NCI-H345 treated with DMSO at 0.1 percent for 48 hours (cell line): Measurements from ENCODE around the gene ZNF682.
"Not testable (repeated sequence)": the region's sequence is repeated elsewhere in the genome, so short reads cannot be mapped to it uniquely, and the experiment has no call there.

Experiments
- DNase-seq: peaks from one replicate; lab custom pipeline; 2025; ENCODE audit not compliant: unreplicated experiment; lab: John Stamatoyannopoulos, UW

The ZNF682 gene

DNA sequence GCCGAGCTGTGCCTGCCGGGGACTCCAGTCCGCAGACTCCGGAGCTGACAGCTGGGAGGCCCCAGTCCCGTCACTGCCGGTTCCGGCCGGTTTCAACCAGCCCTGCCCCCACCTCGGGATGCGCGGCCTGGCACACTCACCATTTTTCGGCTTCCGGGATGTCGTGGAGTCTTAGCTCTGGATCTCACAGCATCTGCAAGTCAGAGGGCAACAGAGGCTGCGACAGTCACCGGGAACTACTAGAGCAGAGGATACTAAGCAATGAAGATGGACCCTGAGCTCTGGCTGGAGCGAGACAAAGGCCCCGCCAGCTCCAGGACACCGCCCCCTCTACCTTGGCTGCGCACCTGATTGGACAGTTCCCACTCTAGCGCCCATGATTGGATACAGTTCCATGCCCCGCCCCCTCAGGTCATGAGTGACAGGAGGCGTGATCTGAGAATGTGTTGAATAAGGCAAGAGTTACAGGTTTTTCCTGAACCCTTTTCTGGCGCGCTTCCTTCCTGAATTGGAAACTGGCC, at the start of gene ZNF682:
TSS of gene ZNF682 (minus strand) at position 303 of the 521 bp plus-strand sequence. CDS start at position 143, 160 bp downstream.
- peak; percentile 10 for DNase-seq

DNA sequence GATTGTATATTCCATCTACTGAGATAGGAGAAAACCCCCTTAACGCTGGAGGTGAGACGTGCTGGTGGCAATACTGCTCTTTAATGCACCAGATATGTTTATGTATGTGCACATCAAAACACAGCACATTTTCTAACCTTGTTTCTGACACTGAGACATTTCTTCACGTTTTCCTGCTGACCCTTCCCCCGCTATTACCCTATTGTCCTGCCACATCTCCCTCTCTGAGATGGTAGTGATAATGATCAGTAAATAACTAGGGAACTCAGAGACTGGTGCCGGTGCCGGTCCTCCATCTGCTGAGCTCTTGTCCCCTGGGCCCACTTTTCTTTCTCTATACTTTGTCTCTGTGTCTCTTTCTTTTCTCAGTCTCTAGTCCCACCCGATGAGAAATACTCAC, 43.6 kb upstream of the ZNF682 start:
- not testable (repeated sequence) for DNase-seq

DNA sequence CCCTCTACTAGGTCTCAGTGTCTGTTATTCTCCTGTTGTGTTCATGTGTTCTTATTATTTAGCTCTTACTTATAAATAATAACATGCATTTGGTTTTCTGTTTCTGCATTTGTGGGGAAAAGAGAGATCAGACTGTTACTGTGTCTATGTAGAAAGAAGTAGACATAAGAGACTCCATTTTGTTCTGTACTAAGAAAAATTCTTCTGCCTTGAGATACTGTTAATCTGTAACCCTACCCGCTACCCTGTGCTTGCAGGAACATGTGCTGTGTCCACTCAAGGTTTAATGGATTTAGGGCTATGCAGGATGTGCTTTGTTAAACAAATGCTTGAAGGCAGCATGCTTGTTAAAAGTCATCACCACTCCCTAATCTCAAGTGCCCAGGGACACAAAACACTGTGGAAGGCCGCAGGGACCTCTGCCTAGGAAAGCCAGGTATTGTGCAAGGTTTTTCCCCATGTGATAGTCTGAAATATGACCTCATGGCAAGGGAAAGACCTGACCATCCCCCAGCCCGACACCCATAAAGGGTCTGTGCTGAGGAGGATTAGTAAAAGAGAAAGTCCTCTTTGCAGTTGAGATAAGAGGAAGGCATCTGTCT, 43.0 kb upstream of the ZNF682 start:
- DNase-seq, result not testable (repeated sequence)

DNA sequence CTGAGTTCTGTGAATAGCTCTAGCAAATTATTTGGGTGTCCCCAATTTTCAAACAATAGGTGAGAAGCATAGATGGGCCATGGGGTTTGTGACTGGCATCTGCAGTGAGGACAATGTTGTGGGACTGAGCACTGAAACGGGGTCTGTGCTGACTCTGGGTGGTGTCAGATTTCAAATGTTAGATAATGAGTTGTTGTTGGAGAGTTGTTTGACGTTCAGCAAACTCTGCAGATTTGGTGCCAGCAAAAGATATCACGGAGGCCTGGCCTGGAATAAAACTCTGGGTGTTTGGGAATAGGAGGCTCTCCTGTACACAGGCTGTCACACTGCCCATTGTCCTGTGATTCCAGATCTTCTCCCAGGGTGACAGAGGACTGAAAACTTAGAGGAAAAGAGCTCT, 41.4 kb upstream of the ZNF682 start:
- no peak for DNase-seq

DNA sequence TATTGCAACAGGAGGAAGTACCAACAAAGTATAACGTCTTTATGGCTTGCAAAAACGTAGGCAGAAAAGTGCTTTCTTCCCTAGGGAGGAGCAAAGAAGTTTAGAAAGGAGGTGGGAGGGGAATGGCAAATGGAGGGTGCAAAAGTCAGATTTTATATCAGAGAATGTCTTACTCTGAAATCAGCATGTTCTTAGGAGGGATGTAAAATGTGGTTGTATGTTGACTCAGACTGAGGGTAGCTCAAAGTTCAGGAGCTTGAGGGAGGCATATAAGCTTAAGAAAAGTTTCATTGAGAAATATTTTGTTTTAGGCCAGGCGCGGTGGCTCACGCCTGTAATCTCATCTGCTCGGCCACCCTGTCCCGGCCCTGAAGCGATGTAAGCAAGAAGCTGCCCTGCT, 40.2 kb upstream of the ZNF682 start:
- no peak for DNase-seq

DNA sequence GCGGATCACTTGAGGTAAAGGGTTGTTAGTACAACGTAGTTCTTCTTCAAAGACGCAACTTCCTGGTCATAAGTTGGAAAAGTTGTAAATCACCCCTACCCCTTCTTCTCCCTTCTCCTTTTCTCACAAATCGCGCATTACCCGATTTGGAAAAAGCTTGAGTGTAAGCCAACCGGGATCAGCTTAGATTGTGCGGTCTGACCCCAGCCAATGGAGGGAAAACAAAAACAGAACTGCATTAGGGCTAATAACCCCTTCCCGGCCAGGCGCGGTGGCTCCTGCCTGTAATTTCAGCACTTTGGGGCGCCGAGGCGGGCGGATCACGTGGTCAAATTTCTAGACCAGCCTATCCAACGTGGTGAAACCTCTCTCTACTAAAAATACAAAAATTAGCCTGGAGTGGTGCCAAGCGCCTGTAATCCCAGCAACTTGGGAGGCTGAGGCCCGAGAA, 39.3 kb upstream of the ZNF682 start:
- no peak for DNase-seq

DNA sequence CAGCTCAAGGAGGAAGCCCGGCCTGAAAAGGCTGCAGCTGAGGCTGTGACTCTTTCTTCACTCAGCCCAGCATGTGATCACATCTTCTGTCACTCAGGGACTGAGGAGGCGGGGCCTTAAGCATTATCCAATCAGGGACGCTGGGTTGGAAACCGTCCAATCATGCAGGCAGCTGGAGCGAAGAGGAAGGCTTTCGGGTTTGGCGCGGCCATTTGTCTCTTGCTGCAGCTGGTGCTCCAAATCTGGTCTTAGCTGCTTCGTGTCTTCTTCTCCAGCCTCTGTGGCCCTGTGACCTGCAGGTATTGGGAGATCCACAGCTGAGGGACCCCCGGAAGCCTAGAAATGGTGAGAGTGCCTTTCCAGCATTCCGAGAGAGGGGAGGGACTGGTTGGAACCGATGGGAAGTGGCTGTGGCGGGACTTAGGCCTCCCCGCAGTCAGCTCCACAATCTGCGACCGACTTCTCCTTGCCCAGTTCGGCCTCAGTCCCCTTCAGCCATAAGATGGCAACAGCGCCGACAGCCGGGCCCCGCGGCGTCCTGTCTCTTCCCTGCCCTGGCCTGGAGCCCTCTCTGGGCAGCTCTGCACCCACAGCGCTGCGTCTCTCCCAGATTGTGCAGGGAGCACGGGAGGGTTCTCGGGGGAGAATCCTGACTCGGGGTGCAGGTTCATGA, 38.6 kb upstream of the ZNF682 start, which contains the start of gene ZNF90:
TSS of gene ZNF90 (plus strand) at position 210 of the 673 bp plus-strand sequence. CDS start at position 343, 133 bp downstream.
- DNase-seq, result no peak

DNA sequence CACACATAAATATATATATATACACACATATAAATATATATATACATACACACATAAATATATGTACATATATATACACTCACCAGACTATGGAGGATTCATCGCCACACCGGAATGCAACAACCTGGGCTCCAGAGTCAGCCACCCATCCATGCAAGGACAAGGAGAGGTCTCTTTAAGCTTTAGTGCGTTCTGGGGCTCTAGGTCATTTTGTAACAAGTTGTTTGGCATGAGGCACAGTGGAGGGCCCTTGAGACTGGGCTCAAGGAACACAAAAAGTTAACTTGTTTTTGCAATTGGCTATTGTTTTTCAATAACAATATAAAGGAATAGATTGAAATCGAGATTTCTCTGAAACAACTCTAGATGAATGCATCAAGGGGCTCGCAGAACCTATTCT, 33.6 kb upstream of the ZNF682 start:
- no peak for DNase-seq

DNA sequence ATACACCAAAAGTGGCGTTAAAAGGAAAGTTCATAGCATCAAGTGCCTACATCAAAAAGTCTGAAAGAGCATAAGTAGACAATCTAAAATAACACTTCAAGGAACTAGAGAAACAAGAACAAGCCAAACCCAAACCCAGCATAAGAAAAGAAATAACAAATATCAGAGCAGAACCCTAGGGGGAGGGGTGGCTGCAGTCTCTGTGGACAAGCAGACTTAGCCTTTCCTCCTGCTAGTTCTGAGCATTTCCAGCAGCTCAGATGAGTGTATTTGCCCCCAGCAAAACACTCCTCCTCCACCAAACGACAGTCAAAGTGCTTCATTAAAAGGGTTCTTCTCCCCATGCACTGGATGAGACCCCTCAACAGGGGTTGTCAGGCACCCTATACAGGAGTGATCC, 31.4 kb upstream of the ZNF682 start:
- no peak for DNase-seq

DNA sequence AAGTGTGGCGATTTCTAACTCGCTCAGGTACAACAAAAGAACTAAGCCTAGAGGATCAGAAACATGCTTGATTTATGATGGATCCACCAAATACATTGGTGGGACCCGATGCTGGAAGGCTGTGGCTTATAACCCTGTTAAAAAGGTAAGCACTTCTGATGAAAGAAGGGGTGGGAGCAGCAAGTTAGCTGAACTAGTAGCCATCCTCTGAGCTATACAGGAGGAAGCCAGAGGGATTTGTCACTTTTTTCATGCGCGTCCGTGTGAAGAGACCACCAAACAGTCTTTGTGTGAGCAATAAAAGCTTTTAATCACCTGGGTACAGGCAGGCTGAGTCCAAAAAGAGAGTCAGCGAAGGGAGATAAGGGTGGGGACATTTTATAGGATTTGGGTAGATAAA, 29.3 kb upstream of the ZNF682 start:
- DNase-seq, result not testable (repeated sequence)

DNA sequence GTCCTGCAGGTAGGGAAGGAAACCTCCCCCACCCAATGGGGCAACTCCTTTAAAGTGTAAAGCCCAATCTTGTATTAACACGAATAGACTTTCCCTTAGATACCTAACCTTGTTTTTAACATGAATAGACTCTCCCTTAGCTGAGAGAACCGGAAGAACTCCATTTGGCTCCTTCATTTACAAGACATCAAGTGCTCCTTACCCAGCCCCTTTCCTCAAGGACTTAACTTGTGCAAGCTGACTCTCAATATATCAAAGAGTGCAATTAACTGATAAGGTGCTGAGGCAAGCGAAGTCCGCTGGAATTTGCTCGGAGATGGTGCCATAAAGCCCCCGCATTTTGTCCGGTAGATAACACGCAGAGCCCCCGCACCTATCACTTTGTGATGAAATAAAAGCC, 28.6 kb upstream of the ZNF682 start:
- no peak for DNase-seq

DNA sequence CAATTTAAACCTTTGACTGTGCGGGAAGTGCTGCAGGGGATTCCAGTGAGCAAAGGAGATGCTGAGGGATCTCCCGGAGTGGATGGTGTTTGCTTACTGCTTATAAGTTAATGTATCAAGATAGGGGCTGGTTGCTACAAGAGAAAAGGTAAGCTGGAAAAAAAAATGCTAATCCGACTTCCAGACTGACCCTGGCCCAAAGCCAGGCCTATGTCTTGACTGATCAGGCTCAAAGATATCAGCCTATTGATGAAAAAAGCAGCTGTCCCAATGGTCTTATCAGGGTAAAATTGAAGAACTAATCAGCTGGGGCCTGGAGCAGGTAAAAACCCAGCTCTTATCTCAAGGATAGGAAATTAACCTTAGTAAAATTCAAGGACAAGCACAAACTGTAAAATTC, 27.6 kb upstream of the ZNF682 start:
- no peak for DNase-seq

DNA sequence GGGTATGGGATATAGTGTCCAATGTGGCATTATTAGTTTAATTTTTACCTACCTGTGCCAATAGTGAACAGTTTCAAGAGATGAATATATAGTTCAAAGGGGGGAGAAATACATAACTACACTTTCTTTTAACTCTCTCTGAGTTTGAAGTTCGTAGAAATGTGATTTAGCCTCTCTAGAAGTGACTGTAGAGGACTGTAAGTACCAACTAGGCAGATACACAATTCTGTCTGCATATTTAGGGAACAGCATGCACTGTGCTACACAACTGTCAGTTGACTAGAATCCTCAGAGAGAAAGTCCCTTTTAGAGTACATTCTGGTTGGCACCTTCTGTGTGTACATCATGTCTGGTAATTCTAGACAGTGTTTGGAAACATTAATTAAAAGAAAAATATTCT, 21.0 kb upstream of the ZNF682 start:
- no peak for DNase-seq

DNA sequence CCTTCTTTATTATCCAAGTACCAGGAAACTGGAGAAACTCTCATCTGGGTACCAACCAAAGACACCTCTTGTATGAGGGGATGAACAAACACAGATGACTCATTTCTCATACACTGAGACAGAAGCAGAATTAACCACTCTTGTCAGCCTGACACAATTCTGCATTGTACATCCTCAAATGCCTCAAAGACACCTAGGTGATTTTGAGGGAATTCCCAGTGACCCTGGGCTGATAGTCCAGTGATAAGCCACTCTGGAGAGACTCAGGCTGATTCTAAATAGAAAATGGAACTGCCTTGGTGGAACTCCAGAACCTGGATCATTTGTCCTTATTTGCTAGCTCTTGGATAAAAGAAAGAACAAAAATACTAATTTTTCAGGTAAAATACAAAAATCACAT, 19.4 kb upstream of the ZNF682 start:
- not testable (repeated sequence) for DNase-seq

DNA sequence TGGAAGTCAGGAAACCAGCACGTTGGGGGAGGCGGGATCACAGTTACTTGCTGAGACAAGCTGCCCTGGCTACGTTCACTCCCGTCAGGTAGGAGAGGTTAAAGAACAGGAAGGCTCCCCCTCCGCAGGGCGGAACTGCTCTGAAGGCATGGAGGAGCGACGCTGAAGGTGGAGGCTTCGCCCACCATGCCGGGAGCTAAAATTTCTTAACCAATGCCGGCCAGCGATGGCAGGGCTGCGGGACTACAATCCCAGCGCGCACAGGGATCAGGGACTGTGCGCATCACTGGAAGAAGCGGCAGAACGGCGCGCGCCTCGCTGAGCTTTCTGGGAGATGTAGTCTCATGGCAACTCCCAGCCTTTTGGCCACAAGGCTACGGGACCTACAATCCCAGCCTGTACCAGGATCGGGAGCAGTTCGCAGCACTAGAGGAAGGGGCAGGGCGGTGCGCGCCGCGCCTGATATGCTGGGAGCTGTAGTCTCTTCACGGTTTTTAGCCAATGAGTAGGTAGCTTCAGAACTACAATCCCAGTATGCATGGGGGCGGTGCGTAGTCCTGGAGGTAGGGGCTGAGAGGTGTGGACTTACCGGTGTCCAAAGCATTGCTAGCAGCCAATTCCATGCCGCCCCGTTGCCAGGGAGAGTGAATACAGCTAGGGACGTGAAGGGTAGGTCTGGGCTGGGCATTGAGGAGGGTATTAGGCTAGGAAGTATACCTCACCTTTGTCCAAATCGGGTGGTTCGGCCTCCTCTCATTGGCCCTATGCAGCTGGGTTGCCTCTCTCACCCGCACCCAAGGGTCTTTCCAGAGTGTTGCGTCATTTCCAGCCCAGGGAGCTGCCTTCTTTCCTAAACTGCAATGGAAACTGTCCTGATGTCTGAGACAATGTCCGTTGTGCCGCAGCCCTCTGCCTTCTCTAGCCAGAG, 12.8 kb upstream of the ZNF682 start:
- peak; percentile 62 for DNase-seq

DNA sequence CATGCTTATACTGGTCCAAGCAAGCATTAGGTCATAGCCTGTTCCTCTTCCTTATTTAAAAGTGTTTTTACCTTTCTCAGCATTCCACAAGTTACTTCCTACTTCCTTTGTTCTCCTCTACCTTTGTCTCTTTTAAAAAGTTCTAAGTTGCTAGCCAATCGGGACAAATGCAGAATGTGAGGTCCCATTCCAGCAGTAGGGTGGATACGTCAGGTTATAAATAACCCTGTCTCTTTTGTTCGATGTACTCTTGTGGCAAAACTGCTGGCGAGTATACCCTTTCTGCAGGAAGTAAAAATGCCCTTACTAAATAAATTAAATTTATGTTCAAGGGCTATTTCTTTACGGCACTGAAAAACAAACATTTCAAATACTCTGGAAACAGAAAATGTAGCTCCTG, 6.4 kb upstream of the ZNF682 start:
- DNase-seq, result not testable (repeated sequence)

DNA sequence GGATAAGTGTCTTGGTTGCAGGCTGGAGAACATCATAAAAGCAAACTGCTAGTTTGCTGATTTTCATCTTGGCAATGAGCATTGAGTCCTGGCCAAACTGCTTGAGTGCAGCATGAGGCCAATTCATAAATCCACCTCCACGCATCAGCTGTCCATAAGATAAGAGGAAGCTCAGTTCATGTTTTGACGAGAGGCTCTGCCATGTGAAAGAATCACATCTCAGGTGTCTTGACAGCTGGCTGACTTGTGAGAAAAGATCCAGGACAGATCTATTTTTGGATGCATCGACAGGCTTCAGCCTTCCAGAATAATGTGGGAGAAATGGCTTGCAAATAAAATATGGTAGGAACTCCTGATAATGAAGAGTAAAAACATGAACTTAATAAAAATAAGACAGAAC, 5.4 kb upstream of the ZNF682 start:
- no peak for DNase-seq

DNA sequence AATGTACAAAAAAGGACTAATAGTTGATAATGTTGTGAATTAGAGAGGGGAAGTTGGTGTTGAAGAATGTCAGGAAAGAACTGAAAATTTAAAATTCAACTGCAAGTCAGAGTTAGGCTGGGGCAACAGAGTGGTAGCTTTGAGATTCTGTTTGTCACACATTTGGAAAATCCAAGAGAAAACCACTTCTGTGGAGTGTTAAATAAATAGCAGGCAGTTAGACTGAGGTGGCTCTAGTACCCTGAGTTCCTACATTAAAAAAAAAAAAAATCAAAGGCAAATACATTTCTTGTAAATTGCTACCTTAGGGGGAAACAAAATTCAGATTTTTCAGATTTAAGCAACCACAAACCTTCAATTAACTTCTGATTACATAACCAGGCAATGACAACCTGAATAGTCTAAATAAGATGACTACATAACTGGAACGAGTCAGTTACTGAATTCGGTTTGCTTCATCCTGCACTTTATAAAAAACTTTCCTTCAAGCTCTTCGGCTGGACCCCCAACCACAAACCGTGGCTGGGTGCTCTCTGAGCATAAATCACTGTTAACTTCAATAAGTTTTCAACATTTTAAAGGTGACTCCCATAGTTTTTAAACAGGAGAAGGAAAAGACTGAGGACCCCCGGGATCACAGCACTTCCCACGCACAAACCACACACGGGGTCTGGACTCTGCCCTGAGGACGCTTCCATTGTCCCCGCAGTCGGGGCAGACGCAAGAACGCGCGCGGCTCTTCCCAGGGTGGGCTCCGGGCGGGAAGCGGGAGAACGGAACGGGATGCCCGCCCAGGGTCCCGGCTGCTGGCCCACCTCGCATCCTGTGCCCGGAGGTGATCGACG, 725 bp downstream of the ZNF682 start:
- no peak for DNase-seq

DNA sequence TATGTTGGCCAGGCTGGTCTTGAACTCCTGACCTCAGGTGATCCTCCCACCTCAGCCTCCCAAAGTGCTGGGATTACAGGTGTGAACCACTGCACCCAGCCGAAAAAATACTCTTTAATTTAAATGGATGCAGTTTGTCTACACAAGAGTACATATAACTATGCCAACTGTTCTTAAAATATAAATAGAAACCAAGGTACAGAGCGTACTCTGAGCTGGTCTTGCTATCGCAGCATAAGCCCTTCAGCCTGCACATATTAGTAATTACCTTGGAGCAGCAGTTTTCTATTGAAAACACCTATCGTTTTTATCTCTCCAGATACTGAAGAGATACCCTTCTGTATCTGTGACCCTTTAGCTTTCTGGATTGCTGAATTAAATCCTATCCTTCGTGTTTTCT, 3.4 kb downstream of the ZNF682 start:
- DNase-seq, result no peak

DNA sequence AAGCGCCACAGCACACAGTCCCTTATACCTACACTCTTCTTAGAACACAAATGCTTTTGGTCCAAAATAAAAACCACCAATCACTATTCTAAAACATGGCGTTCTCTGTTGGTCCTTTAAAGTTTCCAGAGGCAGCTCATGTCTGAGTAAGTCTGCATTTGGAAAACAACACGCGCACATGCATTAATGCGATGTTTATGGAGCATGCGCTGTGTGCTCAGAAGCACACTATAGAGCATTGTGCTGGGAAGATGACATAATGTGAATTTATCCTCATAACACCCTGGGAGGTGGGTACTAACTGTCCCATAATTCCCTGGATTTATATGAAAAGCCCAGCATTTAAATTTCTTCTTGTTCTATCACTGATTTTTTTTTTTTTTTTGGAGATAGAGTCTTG, 10.7 kb downstream of the ZNF682 start:
- DNase-seq, result no peak

DNA sequence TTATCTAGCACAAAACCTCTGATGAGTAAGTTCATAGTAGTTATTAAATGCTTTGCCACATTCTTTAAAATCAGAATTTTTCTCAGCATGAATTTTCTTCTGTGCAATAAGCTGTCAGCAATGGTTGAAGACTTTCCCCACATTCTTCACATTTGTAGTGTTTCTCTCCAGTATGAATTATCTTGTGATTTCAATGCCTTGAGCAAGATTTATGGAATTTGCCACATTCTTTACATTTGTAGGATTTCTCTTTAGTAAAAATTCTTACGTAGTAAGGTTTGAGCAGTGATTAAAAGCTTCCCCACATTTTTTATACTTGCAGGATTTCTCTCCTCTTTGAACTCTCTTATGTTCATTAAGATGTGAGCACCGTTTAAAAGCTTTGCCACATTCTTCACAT, 33.6 kb downstream of the ZNF682 start:
- no peak for DNase-seq
